ENCODE results near the gene GALP. TPM values are rescaled to one million over a fixed set of nuclear protein-coding genes. Genes with fewer than 3 reads are reported as not detected.

Gene GALP
- total and polyA plus RNA-seq, 10 donors = not detected

DNA sequence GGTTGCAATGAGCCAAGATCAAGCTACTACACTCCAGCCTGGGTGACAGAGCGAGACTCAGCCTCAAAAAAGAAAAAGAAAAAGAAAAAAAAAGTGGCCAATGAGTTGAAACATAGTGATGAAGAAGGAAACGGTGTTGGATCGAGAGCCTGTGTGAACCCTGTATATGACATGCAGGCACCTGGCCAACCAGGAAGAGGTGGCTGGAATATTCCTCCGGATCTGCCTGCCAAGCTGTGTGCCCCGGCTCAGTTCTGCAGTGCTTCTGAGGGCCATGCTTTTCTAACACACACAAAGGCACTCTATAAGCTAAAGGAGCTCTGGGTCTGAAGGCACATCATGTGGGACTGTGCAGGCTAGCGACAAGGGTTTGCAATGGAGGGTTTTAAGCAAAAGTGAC, 38.4 kb upstream of the GALP start:
- WGBS, 5 donors = 65 to 75% (median 71%) methylated on average over 6 of the region's 6 CpGs
- intact Hi-C loops (cut with DNase I; ENCODE audit: low total_unique reads) = no loop called here
- no peak for DNase-seq
- Histone ChIP-seq H3K4me3 (no peak overlapping the region), H3K4me1 (peaks cover 10 to 67% (median 33%) of the 10 kb centered on the region in 6 donors), H3K9me3 (no peaks in the 10 kb centered on the region), H3K27me3 (replicated peaks in 1 of 7) (no peaks in the 10 kb centered on the region), H3K27ac (peak overlapping the region in 6 of 8 donors; percentile 29 to 93 (median 74)), H3K36me3 (no peaks in the 10 kb centered on the region)
- TF ChIP-seq POLR2A (IDR thresholded peaks at IDR 0.05) = no peak
- peak in 1 of 3 donors; percentile 16 for TF ChIP-seq POLR2AphosphoS5 (IDR thresholded peaks at IDR 0.05)
- TF ChIP-seq, protein P1, sequence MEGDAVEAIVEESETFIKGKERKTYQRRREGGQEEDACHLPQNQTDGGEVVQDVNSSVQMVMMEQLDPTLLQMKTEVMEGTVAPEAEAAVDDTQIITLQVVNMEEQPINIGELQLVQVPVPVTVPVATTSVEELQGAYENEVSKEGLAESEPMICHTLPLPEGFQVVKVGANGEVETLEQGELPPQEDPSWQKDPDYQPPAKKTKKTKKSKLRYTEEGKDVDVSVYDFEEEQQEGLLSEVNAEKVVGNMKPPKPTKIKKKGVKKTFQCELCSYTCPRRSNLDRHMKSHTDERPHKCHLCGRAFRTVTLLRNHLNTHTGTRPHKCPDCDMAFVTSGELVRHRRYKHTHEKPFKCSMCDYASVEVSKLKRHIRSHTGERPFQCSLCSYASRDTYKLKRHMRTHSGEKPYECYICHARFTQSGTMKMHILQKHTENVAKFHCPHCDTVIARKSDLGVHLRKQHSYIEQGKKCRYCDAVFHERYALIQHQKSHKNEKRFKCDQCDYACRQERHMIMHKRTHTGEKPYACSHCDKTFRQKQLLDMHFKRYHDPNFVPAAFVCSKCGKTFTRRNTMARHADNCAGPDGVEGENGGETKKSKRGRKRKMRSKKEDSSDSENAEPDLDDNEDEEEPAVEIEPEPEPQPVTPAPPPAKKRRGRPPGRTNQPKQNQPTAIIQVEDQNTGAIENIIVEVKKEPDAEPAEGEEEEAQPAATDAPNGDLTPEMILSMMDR (IDR thresholded peaks at IDR 0.05 in 8 of 11, conservative IDR thresholded peaks at IDR 0.05 in 3 of 11) = no peak

DNA sequence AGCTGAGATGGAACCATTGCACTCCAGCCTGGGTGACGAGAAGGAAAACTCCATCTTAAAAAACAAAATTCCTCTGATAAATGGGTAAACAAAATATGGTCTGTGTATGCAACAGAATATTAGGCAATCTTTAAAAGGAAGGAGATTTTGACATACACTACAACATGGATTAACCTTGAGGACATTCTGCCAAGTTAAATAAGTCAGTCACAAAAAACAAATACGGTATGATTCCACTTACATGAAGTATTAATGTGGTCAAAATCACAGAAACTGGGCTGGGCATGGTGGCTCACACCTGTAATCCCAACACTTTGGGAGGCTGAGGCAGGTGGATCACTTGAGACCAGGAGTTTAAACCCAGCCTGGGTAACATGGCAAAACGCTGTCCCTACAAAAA, 37.7 kb upstream of the GALP start:
- H3K27ac ChIP-seq = peak overlapping the region in 7 of 8 donors; percentile 29 to 93 (median 69)

DNA sequence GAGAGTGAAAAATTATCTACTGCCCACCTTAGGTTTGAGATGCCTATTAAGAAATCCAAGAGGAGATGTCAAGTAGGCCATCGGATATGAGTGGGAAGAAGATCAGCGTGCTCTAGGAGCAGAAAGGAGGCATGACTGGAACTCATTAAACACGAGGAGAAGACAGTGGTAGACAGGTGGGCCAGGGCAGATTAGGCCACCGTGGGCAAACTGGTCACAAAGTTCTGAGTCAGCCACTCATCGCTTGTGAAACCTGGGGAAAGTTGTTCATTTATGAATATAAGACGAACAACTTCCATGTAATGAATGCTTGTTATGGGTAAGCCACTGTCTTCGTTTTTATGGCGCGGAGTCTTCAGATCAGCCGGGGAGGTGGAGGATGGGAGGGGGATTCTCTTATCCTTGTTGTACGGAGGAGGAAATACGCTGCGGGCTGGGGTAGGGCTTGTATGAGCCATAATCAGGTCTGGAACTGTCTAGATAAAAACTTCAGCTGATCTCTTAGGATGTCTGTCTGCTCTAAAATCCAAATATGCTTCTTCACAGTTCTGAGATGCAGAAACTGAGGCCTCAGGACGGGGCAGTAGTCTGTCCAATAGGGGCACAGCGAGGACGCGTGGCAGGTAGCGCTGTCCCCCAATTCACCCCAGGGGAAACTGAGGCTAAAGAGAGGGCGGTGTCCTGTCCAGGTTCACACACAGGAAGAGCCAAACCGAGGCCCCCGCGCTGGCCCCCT, 35.8 kb upstream of the GALP start:
- intact Hi-C loops (cut with DNase I; ENCODE audit: low total_unique reads) = no loop called here
- Histone ChIP-seq H3K9me3 (no peaks in the 10 kb centered on the region), H3K36me3 (peaks cover 0 to 2% (median 0%) of the 10 kb centered on the region in 6 donors), H3K27ac (peak overlapping the region; percentile 38 to 93 (median 86)), H3K27me3 (replicated peaks in 1 of 7) (no peaks in the 10 kb centered on the region), H3K4me3 (peak overlapping the region; percentile 54 to 76 (median 64)), H3K4me1 (peaks cover 10 to 64% (median 32%) of the 10 kb centered on the region in 6 donors)
- TF ChIP-seq, protein P1 (IDR thresholded peaks at IDR 0.05 in 8 of 11, conservative IDR thresholded peaks at IDR 0.05 in 3 of 11) = no peak
- TF ChIP-seq POLR2A (IDR thresholded peaks at IDR 0.05) (no peak), POLR2AphosphoS5 (IDR thresholded peaks at IDR 0.05) (no peak)
- 31 to 43% (median 34%) methylated on average over 18 to 22 of the region's 22 CpGs for WGBS, 5 donors
- DNase-seq = no peak

More for the DNA sequence above, 37.7 kb upstream of the GALP start:
- TF ChIP-seq POLR2AphosphoS5 (IDR thresholded peaks at IDR 0.05) (no peak), POLR2A (IDR thresholded peaks at IDR 0.05) (no peak)
- TF ChIP-seq, protein P1 (IDR thresholded peaks at IDR 0.05 in 8 of 11, conservative IDR thresholded peaks at IDR 0.05 in 3 of 11) = no peak
- WGBS, 5 donors = 54 to 74% (median 70%) methylated on average over 3 of the region's 3 CpGs
- Histone ChIP-seq H3K9me3 (no peaks in the 10 kb centered on the region), H3K36me3 (no peaks in the 10 kb centered on the region), H3K4me3 (no peak overlapping the region), H3K4me1 (peaks cover 10 to 67% (median 38%) of the 10 kb centered on the region in 6 donors), H3K27me3 (replicated peaks in 1 of 7) (no peaks in the 10 kb centered on the region)
- DNase-seq = no peak
- intact Hi-C loops (cut with DNase I; ENCODE audit: low total_unique reads) = no loop called here

Data from spleen (tissue), 11 donors.